ENCODE data around the gene SAC3D1. TPM values are rescaled to one million over a fixed set of nuclear protein-coding genes. Genes with fewer than 3 reads are reported as not detected.
"Not testable (repeated sequence)": the region's sequence is repeated elsewhere in the genome, so short reads cannot be mapped to it uniquely, and the experiment has no call there.

Gene SAC3D1
- 21.3 and 25.1 TPM in 2 replicates for total RNA-seq (2014; rRNA removed; shearing (Covaris generic))
- 20.2 and 22.9 TPM in 2 replicates for polyA plus RNA-seq (2015; cell fraction: cytosol; rRNA removed)
- 8.7 and 9.0 TPM in 2 replicates for polyA plus RNA-seq (2015; cell fraction: nucleus; rRNA removed)

DNA sequence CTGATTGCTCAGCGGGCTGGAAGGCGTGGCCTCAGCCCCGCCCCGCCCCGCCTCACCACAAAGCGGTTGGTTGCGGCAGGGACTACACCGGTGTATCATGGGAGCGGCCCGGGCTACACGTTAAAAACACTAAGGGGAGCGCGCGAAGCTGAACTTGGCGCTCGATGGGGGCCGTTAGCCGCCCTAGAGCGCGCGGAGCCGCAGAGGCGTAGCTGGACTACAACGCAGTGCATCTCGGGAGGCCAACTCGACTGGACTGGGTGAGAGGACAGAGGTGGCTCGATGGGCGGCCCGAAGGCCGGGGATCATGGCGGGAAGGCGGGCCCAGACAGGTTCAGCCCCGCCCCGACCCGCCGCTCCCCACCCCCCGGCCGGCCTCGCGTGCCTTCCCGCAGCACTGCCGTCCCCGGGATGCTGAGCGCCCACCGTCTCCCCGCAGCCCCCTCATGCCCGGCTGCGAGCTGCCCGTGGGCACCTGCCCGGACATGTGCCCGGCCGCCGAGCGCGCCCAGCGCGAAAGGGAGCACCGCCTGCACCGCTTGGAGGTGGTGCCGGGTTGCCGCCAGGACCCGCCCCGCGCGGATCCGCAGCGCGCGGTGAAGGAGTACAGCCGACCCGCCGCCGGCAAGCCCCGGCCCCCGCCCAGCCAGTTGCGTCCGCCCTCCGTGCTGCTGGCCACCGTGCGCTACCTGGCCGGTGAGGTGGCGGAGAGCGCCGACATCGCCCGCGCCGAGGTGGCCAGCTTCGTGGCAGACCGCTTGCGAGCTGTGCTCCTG lies at the start of gene SAC3D1:
SAC3D1 (plus strand) TSS at position 364 of the 776 bp plus-strand sequence; CDS start at position 447, 83 bp downstream.
- peak; percentile 97 for DNase-seq (ENCODE audit: low read depth)

DNA sequence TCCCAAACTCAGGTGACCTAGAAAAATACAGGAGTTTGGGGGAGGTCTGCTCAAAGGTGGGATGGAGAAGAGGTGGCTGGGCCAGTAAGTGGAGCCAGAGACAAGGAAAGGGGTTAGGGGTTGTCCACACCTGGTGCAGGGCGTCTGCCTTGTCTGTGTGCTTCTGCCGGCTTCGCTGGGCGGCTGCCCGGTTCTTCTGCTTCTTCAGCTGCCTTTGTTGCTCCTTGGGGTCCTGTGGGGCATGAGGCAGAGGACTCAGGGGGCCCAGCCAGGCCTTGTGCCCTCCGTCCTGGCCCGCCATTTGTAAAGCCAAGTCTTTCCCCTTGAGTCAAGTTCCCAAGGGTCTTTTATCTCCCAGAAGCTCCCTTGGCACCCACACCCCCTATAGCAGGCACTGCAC lies 46.7 kb upstream of the SAC3D1 start:
- no peak for DNase-seq (ENCODE audit: low read depth)

DNA sequence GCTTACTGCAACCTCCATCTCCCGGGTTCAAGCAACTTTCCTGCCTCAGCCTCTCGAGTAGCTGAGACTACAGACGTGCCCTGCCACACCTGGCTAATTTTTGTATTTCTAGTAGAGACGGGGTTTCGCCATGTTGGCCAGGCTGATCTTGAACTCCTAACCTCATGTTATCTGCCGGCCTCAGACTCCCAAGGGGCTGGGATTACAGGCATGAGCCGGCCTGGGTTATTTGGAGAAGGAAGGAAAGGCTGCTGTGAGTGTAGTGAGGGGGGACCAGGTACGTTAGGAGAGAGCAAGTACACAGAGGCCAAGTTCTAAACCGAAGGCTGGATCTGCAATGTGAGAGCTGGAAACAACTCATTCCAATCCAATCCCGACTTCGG lies 44.7 kb upstream of the SAC3D1 start:
- no peak for DNase-seq (ENCODE audit: low read depth)

DNA sequence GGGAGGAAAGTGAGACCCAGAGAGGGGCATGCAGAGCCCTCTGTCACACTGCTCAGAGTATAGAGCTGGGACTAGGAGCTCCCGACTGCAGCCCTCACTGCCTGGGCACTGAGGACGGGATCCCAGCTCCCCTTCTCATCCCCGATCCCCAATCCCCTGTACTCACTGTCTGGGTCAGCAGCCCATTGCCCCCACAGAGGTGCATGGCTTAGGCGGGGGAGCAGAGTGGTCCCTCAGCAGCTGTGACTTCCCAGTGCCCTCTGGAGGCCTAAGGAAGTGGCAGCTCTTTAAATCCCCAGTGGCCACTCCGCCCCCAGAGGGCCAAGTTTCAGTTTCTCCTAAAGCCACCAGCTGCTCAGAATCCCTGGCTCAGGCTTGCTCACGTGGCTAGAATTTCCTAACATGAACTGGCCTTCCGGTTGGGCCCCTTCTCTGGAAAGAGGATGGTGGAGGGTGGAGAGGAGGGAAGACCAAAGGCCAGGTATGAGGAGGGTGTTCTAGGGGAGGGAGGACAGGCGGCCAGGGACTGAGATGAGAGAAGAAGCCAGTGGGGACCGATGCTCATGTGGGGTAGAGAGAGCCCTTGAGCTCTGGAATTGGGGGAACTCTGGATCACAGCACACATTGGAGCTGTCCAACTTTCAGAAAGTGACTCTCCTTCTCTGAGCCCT lies 44.2 kb upstream of the SAC3D1 start, which contains the start of gene BATF2:
BATF2 (minus strand) TSS at position 262 of the 671 bp plus-strand sequence; CDS start at position 205, 57 bp downstream.
- peak; percentile 87 for DNase-seq (ENCODE audit: low read depth)

DNA sequence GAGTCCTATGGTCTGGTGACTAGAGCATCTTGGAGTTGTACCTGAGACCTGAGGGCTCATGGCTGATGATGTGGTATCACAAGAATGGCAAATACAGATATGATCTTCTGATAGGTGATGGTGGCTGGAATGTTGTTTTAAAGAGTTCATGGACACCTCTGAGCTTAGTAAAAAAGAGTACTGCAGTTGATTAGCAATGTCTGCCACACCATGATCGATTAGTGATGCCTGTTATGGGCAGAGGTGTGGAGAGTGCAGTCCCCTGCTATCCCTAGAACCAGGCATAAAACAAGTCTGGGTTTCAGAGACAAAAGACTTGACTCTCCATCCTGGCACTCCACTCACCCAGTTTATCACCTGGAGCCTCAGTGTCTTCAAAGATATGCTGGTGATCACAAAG lies 42.9 kb upstream of the SAC3D1 start:
- no peak for DNase-seq (ENCODE audit: low read depth)

DNA sequence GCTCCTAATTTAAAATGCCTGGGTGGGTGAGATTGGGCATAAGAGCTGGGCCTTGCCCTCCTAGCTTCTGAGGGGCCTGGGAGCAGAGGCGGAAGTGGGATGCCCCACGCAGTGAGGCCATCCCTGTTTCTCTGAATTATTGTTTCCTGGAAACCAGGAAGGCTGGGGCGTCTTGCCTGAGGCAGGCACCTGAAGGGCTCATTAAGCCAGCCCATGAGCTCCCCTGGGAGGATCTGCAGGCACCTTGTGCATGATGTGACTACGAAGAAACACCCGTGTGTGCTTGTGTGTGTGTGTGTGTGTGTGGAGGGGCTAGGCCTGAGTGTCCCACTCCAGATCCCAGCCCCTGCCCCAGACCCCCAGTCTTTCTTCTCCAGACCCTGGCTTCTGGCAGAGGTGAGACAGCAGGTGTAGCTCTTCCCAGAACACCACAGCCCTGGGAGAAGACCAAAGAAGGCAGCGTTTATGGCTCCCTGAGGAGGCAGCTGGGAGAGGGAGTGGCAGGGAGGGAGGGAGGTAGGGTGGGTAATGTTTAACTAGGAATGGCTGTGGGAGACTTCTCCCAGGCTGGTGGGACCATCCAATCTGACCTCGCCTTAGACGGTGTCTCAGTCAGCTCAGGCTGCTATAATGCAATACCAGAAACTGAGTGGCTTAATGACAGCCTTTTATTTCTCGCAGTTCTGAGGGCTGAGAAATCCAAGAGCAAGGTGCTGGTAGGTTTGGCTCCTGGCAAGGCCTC lies 42.1 kb upstream of the SAC3D1 start:
- DNase-seq (ENCODE audit: low read depth): no peak

DNA sequence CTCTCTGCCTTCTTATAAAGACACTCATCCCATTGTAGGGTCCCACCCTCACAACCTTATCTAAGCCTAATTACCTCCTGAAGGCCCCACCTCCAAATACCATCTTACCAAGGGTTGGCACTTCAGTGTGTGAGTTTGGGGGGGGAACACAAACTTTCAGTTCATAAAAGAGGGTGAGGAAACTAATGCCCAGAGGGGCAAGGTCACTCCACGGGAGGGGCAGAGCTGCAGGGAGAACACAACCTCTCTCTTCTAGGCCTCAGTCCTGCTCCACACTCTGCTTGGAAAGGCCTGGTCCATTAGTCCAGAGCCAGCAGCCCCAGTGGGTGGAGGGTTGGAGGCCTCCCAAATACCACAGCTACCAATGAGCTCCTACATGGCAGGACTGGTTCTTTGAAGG lies 41.5 kb upstream of the SAC3D1 start:
- DNase-seq (ENCODE audit: low read depth): no peak

DNA sequence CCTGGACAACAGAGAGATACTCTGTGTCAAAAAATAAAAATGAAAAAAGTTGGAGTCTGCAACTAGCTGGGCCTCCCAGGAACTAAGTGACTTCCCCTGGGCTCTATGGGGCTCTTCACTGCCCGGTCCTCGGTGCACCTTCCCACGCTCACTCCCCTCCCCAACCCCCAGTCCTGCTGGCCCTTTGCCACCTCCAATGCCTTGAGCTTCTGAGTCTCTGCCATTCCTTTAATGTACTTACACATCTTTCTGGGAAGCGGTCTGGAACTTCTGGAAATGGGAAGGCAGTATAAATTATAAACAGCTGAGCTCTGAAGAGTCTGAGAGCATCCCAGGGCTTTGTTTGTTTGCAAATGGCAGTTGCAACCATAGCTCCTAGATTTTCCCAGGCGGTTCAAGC lies 38.3 kb upstream of the SAC3D1 start:
- no peak for DNase-seq (ENCODE audit: low read depth)

DNA sequence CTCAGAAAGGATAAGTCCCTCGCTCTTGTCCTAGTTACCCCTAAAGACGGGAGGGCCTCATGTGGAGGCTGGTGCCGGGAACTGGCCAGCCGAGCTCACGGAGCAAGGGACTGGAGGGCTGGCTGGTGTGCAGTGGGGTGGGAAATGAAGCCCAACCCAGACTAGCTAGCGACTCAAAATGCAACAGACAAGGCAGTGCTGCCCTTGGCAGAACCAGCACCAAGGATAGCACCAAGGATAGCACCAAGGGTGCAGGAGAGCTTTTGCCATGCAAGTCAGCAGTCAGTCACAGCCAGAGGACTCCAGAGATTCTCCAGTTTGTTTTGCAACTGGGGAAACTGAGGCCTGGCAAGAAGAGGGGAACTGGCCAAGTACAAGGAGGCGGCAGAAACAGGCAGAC lies 37.7 kb upstream of the SAC3D1 start:
- DNase-seq (ENCODE audit: low read depth): no peak

DNA sequence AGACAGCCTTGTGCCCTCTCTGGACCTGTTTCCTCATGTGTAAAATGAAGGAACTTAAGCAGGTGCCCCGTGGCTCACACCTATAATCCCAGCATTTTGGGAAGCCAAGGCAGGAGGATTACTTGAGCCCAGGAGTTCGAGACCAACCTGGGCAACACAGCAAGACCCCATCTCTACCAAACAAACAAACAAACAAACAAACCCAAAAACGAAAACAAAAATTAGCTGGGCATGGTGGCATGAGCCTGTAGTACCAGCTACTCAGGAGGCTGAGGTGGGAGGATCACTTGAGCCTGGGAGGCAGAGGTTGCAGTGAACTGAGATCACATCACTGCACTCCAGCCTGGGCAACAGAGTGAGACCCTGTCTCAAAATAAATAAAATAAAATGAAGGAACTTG lies 37.0 kb upstream of the SAC3D1 start:
- not testable (repeated sequence) for DNase-seq (ENCODE audit: low read depth)

DNA sequence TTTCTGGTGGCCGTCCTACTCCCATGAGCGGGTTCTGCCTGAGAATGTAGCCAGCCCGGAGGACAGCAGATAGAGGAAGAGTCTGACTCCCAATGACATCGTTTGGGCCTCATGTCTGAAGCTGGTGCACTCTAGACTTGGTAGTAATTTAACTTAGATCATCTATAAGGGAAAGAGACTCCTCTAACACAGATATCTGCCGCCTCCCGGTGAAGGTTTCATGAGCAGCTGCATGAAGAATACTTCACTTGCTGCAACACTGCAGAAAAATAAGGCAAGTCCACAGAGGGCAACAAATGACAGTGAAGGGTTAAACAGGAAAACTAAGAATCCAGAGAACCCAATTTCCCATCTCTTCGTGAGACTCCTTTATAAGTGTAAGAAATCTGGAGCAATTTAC lies 33.0 kb upstream of the SAC3D1 start:
- no peak for DNase-seq (ENCODE audit: low read depth)

DNA sequence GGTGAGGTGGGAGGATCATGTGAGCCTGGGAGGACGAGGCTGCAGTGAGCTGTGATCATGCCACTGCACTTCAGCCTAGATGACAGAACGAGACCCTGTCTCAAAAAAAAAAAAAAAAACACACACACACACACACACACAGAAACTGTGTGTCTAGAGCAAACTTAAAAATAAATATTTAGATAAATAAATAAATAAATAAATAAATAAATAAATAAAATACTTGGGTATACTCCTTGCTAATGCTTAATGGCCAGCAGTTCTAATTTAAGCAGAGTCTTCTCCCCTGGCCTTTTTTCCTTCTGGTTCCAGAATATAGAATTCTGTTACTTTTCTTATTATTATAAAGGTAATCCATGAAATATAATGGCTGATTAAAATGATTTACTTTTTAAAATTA lies 32.1 kb upstream of the SAC3D1 start:
- DNase-seq (ENCODE audit: low read depth): no peak

DNA sequence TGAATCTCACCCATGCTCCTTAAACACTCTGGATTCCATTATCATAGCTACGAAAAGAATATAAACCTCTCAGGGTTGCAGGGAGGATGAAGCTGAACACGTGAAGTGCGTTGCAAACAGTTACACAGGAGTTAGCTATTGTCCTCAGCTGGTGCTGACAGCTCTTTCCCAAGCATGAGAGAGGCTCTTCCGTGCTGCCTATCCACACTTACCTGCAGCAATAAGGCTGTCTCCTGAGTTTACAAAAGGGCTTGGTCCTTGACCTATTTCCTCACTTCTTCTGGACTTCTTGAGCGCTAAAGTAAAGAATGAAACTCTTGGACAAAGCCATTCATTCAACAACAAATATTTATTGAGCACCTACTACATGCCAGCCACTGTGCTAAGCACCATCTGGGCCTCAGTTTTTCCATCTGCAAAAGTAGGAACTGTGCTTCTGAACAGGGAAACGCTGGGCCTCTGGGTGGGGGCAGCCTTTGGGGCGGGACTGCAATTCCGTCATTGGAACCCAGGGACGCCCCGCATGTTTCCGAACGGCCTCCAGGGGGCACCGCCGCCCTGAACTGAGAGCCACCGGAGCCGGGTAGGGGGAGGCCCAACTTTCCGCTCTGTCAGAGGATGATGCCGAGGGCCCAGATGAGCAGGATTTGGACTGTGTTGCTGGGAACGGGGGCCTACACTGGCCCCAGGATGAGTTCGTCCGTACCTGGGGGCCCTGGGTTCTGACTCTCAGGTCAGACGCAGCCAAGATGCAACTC lies 27.7 kb upstream of the SAC3D1 start:
- peak; percentile 87 for DNase-seq (ENCODE audit: low read depth)

DNA sequence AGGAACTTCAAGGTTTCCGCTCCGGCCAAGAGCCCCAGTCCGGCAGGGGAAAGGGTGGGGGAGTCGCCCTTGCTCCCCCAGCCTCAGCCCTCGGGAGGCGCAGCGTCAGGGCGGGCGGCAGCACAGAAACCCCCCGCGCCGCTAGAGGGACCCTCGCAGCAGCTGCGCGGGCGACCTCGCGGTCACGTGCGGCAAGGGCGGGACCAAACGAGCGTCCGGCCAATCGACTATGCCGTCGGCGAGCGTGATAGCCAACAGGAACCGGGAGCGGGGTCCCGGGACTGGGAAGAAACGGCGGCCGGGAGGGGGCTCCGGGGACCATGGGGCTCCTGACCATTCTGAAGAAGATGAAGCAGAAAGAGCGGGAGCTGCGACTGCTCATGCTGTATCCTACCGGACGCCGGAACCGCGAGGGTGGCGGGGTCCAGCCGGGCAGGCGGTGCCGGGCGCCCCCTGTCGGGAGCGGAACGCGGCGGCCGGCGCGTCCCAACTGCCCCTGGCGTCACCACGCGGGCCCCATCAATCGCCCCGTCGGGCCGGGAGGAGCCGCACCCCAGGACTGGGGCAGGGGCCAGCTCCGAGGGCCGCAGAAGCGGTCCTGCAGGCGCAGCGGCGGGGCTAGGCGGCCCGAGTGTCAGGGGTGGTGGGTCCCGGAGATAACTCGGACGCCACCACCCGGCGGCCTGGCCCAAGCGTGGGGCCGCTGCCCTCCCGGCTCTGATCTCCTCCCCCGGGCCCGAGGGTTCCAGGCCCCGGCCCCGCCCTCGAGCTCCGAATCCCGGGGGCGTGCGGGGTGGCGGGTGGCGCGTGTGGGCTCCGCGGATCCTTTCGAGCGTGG lies 26.9 kb upstream of the SAC3D1 start, which contains the start of gene ARL2:
ARL2 (plus strand) TSS at position 273 of the 838 bp plus-strand sequence; CDS start at position 321, 48 bp downstream.
- peak; percentile 93 for DNase-seq (ENCODE audit: low read depth)

DNA sequence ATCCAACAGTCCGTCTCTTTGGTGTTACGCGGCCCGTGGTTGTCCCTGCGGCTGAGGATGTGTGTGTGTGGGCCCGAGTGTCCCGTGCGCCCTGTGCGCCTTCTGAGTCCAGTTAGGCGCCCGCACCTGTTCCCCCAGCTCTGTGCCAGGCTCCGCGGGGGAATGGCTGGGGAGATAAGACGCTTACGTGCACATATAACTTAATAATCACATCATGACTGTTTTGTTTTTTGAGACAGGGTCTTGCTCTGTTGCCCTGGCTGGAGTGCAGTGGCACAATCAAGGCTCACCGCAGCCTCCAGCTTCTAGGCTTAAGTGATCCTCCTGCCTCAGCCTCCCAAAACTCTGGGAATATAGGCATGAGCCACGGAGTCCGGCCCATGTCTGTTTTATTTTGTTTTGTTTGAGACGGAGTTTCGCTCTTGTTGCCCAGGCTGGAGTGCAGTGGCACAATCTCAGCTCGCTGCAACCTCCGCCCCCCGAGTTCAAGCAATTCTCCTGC lies 26.2 kb upstream of the SAC3D1 start:
- no peak for DNase-seq (ENCODE audit: low read depth)

DNA sequence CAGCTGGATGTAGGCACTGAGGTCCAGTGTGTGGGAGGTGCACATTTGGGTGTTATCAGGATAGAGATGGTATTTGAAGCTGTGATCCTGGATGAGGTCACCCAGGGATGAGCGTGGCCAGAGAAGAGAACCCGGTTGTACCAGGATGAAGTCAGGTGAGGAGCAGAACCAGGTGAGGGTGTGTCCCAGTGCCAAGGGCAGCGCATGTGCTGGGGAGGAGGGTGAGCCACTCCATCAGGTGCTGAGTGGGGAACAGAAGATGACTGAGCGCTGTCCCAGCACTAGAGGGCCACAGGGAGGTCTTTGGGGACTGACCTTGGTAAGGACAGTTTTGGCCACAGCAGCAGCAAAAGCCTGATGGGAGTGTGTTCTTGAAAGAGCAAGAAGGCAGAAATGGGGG lies 24.3 kb upstream of the SAC3D1 start:
- no peak for DNase-seq (ENCODE audit: low read depth)

DNA sequence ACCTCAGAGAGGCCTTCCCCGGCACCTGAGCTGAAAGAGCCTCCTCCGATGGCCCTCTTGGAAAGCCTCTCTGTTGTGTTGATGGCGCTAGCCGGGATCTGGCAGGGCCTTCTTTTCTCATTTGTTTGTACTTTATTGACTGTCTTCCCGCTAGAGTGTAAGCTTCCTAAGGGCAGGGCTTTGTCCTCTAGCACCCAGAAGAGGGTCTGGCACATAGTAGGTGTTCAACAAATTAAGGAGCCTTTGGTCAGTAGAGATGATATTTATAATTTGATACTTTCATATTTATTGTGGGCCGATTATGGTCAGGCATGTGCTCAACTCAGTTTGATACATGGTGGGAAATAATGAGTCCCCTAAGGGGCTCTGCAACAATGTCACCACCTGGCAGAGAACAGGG lies 23.1 kb upstream of the SAC3D1 start:
- no peak for DNase-seq (ENCODE audit: low read depth)

DNA sequence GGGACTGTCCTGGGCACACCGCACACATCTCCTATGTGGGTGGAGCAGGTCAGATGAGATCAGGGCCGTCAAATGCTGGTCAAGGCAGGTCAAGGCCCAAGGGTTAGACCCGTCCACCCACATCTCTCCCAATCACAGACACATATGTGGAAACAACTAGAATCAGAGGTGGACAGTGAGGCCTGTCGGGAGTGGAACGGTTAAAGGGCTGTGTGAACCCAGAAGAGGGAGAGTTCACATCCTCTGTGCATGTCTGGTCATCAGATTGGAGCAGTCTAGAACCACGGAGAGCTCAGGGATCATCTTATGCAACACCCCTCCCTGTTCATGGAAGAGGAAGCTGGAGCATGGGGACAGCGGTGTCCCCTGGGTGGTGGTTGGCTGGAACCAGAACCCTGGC lies 21.2 kb upstream of the SAC3D1 start:
- DNase-seq (ENCODE audit: low read depth): no peak

DNA sequence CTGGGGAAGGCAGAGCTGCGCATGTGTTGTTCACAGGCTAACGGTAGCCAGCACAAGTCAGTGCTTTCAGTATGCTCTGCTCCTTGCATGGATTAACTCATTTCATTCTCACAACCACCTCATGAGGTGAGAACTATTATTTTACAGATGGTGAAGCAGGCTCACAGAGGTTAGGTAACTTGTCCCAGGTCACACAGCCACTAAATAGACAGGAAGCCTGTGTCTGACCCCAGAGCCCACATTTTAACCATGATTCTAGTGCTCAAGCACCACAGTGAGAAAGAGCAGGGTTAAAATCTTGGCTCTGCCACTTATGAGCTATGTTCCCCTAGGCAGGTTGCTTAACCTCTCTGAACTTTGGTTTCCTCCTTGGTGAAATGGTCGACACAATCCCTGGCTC lies 20.0 kb upstream of the SAC3D1 start:
- DNase-seq (ENCODE audit: low read depth): no peak

DNA sequence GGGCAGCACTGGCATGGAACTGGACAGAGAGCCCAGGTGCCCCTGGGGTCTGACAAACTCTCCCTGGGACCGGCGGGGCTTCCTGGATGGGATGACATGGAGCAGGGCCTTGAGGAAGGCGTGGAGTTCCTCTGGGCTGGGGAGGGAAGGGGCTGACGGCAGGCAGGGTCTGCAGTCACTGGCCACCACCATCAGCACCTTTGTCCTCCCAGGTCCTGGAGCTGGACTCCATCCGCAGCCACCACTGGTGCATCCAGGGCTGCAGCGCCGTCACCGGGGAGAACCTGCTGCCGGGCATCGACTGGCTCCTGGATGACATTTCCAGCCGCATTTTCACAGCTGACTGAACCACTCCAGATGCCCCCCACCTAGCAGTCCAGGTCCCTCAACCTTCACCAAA lies 19.5 kb upstream of the SAC3D1 start:
- no peak for DNase-seq (ENCODE audit: low read depth)
